ENCODE data around the gene AFMID. TPM values are rescaled to one million over a fixed set of nuclear protein-coding genes. Genes with fewer than 3 reads are reported as not detected.

AFMID gene
- total and polyA plus RNA-seq, 2 experiments from 2014 or later: 38.0 to 47.5 TPM

GRCh38 chr17:78226759-78227454 is 39.7 kb downstream of the AFMID start (continued):
- TF ChIP-seq ZNF462 (CRISPR knock-in tag; IDR thresholded peaks at IDR 0.05): no peak

- Histone ChIP-seq H3F3A (replicated peaks; ENCODE audit: low read depth) (peaks cover 28% of the 10 kb centered on the region), H2AFZ (no peak overlapping the region), H3K79me2 (replicated peaks; ENCODE audit: insufficient read depth) (no peaks in the 10 kb centered on the region), H3K9me2 (ENCODE audit: insufficient read depth) (no peaks in the 10 kb centered on the region), H3K27me3 (ENCODE audit: insufficient read depth) (peaks cover 21% of the 10 kb centered on the region), H3K27ac (ENCODE audit: low read depth) (no peak overlapping the region), H3K4me1 (ENCODE audit: insufficient read depth) (no peaks in the 10 kb centered on the region), H4K20me1 (replicated peaks; ENCODE audit: insufficient read depth) (no peaks in the 10 kb centered on the region; the same call in 1 of the 2 replicates), H3K4me3 (no peak overlapping the region), H3K36me3 (ENCODE audit: insufficient read depth) (peaks cover 9% of the 10 kb centered on the region), H3K4me2 (no peak overlapping the region)
- no peak overlapping the region for H3K4me3 Mint-ChIP-seq
- DNase-seq (ENCODE audit: low spot score): no peak
- H3K36me3 Mint-ChIP-seq (ENCODE audit: low read depth): peaks cover 27% of the 10 kb centered on the region
- H3K27ac Mint-ChIP-seq: no peak overlapping the region
- no peak for ATAC-seq
- peaks cover 20% of the 10 kb centered on the region for H3K27me3 Mint-ChIP-seq (ENCODE audit: insufficient read depth, low read depth, poor library complexity)
- peaks cover 7% of the 10 kb centered on the region for H3K4me1 Mint-ChIP-seq
- no peaks in the 10 kb centered on the region for H3K9me3 Mint-ChIP-seq
- TF ChIP-seq CREB1 (CRISPR knock-in tag; IDR thresholded peaks at IDR 0.05; ENCODE audit: low read depth) (no peak), POLR2AphosphoS5 (IDR thresholded peaks at IDR 0.05; ENCODE audit: low read depth) (no peak), ZNF331 (CRISPR knock-in tag; IDR thresholded peaks at IDR 0.05; ENCODE audit: low read depth) (no peak), REST (IDR thresholded peaks at IDR 0.05; ENCODE audit: unreplicated experiment) (no peak), NANOG (IDR thresholded peaks at IDR 0.05; ENCODE audit: borderline replicate concordance) (no peak), EZH2 (IDR thresholded peaks at IDR 0.05; ENCODE audit: low read depth, unreplicated experiment) (no peak)
Measured at GRCh38 chr17:78227455-78227916, 40.3 kb downstream of the AFMID start.
